ENCODE data around the gene ATP5PB.
A peak's percentile ranks its signal among the peaks of the same experiment; 100 is the strongest.

Gene ATP5PB

GRCh38 chr1:111497592-111497991 is 48.3 kb downstream of the ATP5PB start:
- peaks cover 60% of the 10 kb centered on the region for H3K27me3 ChIP-seq (ENCODE audit: control insufficient read depth, insufficient read depth, low read length)

GRCh38 chr1:111499026-111499785 is 49.9 kb downstream of the ATP5PB start:
- Histone ChIP-seq H3K4me1 (ENCODE audit: control insufficient read depth, insufficient read depth, low read length) (no peaks in the 10 kb centered on the region), H3K9me3 (replicated peaks; ENCODE audit: low read length) (no peaks in the 10 kb centered on the region), H3K4me3 (ENCODE audit: low read length) (no peak overlapping the region), H3K27me3 (ENCODE audit: control insufficient read depth, insufficient read depth, low read length) (peaks cover 57% of the 10 kb centered on the region), H3K36me3 (ENCODE audit: insufficient read depth, low read length) (no peaks in the 10 kb centered on the region), H3K9ac (ENCODE audit: low read depth, low read length) (no peak overlapping the region), H3K4me2 (ENCODE audit: low read length) (no peak overlapping the region)

More at GRCh38 chr1:111497592-111497991, 48.3 kb downstream of the ATP5PB start:
- Histone ChIP-seq H3K4me1 (ENCODE audit: control insufficient read depth, insufficient read depth, low read length) (no peaks in the 10 kb centered on the region), H3K36me3 (ENCODE audit: insufficient read depth, low read length) (no peaks in the 10 kb centered on the region), H3K9me3 (replicated peaks; ENCODE audit: low read length) (no peaks in the 10 kb centered on the region), H3K9ac (ENCODE audit: low read depth, low read length) (no peak overlapping the region), H3K4me2 (ENCODE audit: low read length) (no peak overlapping the region), H3K4me3 (ENCODE audit: low read length) (no peak overlapping the region)

- Histone ChIP-seq H3K9me3 (replicated peaks; ENCODE audit: low read length) (no peaks in the 10 kb centered on the region), H3K4me2 (ENCODE audit: low read length) (no peak overlapping the region), H3K4me3 (ENCODE audit: low read length) (no peak overlapping the region), H3K36me3 (ENCODE audit: insufficient read depth, low read length) (no peaks in the 10 kb centered on the region), H3K9ac (ENCODE audit: low read depth, low read length) (no peak overlapping the region), H3K4me1 (ENCODE audit: control insufficient read depth, insufficient read depth, low read length) (no peaks in the 10 kb centered on the region), H3K27me3 (ENCODE audit: control insufficient read depth, insufficient read depth, low read length) (peaks cover 52% of the 10 kb centered on the region)
These were observed 52.4 kb downstream of the ATP5PB start for GRCh38 chr1:111501645-111502044.

GRCh38 chr1:111503585-111504060 is 54.4 kb downstream of the ATP5PB start, which contains the start of the genes ADORA3 and TMIGD3:
ADORA3 (minus strand) TSS chr1:111503633; CDS start chr1:111503354, 279 bp downstream.
TMIGD3 (minus strand) TSS chr1:111503633; CDS start chr1:111503354, 279 bp downstream.
- H3K4me1 ChIP-seq (ENCODE audit: control insufficient read depth, insufficient read depth, low read length), result peaks cover 16% of the 10 kb centered on the region

GRCh38 chr1:111504097-111504496 is 54.8 kb downstream of the ATP5PB start:
- H3K27me3 ChIP-seq (ENCODE audit: control insufficient read depth, insufficient read depth, low read length), result peaks cover 37% of the 10 kb centered on the region
- no peak overlapping the region for H3K9ac ChIP-seq (ENCODE audit: low read depth, low read length)
- no peaks in the 10 kb centered on the region for H3K36me3 ChIP-seq (ENCODE audit: insufficient read depth, low read length)
- no peaks in the 10 kb centered on the region for H3K9me3 ChIP-seq (replicated peaks; ENCODE audit: low read length)
- H3K4me1 ChIP-seq (ENCODE audit: control insufficient read depth, insufficient read depth, low read length), result peaks cover 17% of the 10 kb centered on the region
- H3K4me3 ChIP-seq (ENCODE audit: low read length), result no peak overlapping the region
- no peak overlapping the region for H3K4me2 ChIP-seq (ENCODE audit: low read length)

More at GRCh38 chr1:111503585-111504060, 54.4 kb downstream of the ATP5PB start, which contains the start of the genes ADORA3 and TMIGD3:
- no peaks in the 10 kb centered on the region for H3K36me3 ChIP-seq (ENCODE audit: insufficient read depth, low read length)
- no peak within 1 kb of the TSS for H3K4me2 ChIP-seq (ENCODE audit: low read length)
- no peak within 1 kb of the TSS for H3K4me3 ChIP-seq (ENCODE audit: low read length)
- H3K9ac ChIP-seq (ENCODE audit: low read depth, low read length), result no peak within 1 kb of the TSS
- peaks cover 37% of the 10 kb centered on the region for H3K27me3 ChIP-seq (ENCODE audit: control insufficient read depth, insufficient read depth, low read length)
- H3K9me3 ChIP-seq (replicated peaks; ENCODE audit: low read length), result no peaks in the 10 kb centered on the region

GRCh38 chr1:111505641-111506119 is 56.4 kb downstream of the ATP5PB start:
- peaks cover 23% of the 10 kb centered on the region for H3K27me3 ChIP-seq (ENCODE audit: control insufficient read depth, insufficient read depth, low read length)
- H3K4me2 ChIP-seq (ENCODE audit: low read length), result no peak overlapping the region
- H3K4me3 ChIP-seq (ENCODE audit: low read length), result no peak overlapping the region
- H3K9me3 ChIP-seq (replicated peaks; ENCODE audit: low read length), result no peaks in the 10 kb centered on the region
- no peak overlapping the region for H3K9ac ChIP-seq (ENCODE audit: low read depth, low read length)
- peaks cover 17% of the 10 kb centered on the region for H3K4me1 ChIP-seq (ENCODE audit: control insufficient read depth, insufficient read depth, low read length)
- H3K36me3 ChIP-seq (ENCODE audit: insufficient read depth, low read length), result no peaks in the 10 kb centered on the region

- H3K36me3 ChIP-seq (ENCODE audit: insufficient read depth, low read length), result no peaks in the 10 kb centered on the region
- peaks cover 17% of the 10 kb centered on the region for H3K4me1 ChIP-seq (ENCODE audit: control insufficient read depth, insufficient read depth, low read length)
- peaks cover 14% of the 10 kb centered on the region for H3K27me3 ChIP-seq (ENCODE audit: control insufficient read depth, insufficient read depth, low read length)
- no peak overlapping the region for H3K4me3 ChIP-seq (ENCODE audit: low read length)
- no peaks in the 10 kb centered on the region for H3K9me3 ChIP-seq (replicated peaks; ENCODE audit: low read length)
- no peak overlapping the region for H3K9ac ChIP-seq (ENCODE audit: low read depth, low read length)
- H3K4me2 ChIP-seq (ENCODE audit: low read length), result no peak overlapping the region
These were observed 57.3 kb downstream of the ATP5PB start for GRCh38 chr1:111506561-111506960.

GRCh38 chr1:111507411-111508201 is 58.3 kb downstream of the ATP5PB start:
- Histone ChIP-seq H3K9ac (ENCODE audit: low read depth, low read length) (peak overlapping the region; percentile 78), H3K27me3 (ENCODE audit: control insufficient read depth, insufficient read depth, low read length) (peaks cover 12% of the 10 kb centered on the region), H3K4me1 (ENCODE audit: control insufficient read depth, insufficient read depth, low read length) (peaks cover 17% of the 10 kb centered on the region), H3K9me3 (replicated peaks; ENCODE audit: low read length) (no peaks in the 10 kb centered on the region), H3K4me3 (ENCODE audit: low read length) (peak overlapping the region; percentile 46), H3K4me2 (ENCODE audit: low read length) (peak overlapping the region; percentile 78), H3K36me3 (ENCODE audit: insufficient read depth, low read length) (no peaks in the 10 kb centered on the region)

- Histone ChIP-seq H3K9ac (ENCODE audit: low read depth, low read length) (no peak overlapping the region), H3K27me3 (ENCODE audit: control insufficient read depth, insufficient read depth, low read length) (peaks cover under 1% of the 10 kb centered on the region), H3K4me2 (ENCODE audit: low read length) (no peak overlapping the region), H3K4me1 (ENCODE audit: control insufficient read depth, insufficient read depth, low read length) (peaks cover 17% of the 10 kb centered on the region), H3K4me3 (ENCODE audit: low read length) (no peak overlapping the region), H3K9me3 (replicated peaks; ENCODE audit: low read length) (no peaks in the 10 kb centered on the region), H3K36me3 (ENCODE audit: insufficient read depth, low read length) (no peaks in the 10 kb centered on the region)
These were observed 60.7 kb downstream of the ATP5PB start for GRCh38 chr1:111509997-111510375.

GRCh38 chr1:111511370-111511769 is 62.1 kb downstream of the ATP5PB start:
- Histone ChIP-seq H3K36me3 (ENCODE audit: insufficient read depth, low read length) (no peaks in the 10 kb centered on the region), H3K4me3 (ENCODE audit: low read length) (no peak overlapping the region), H3K9ac (ENCODE audit: low read depth, low read length) (no peak overlapping the region), H3K9me3 (replicated peaks; ENCODE audit: low read length) (no peaks in the 10 kb centered on the region), H3K27me3 (ENCODE audit: control insufficient read depth, insufficient read depth, low read length) (no peaks in the 10 kb centered on the region), H3K4me1 (ENCODE audit: control insufficient read depth, insufficient read depth, low read length) (peaks cover 28% of the 10 kb centered on the region), H3K4me2 (ENCODE audit: low read length) (no peak overlapping the region)
